AG04449 (cell line): Measurements from ENCODE around the gene PNLDC1.
"Not testable (repeated sequence)": the region's sequence is repeated elsewhere in the genome, so short reads cannot be mapped to it uniquely, and the experiment has no call there.

Experiments
- CTCF ChIA-PET: fragments of 350-600 bp; formaldehyde crosslinking; extraction: SDS; loops from one replicate; lab custom pipeline; 2021; ENCODE audit warnings: antibody characterized with exemption; lab: Yijun Ruan, JAX
- POLR2A ChIA-PET: fragments of 400-600, 350-600 bp; formaldehyde crosslinking; extraction: SDS; loops from one replicate; lab custom pipeline; 2020; ENCODE audit warnings: antibody characterized with exemption, inconsistent platforms; lab: Yijun Ruan, JAX
- DNase-seq: peaks from one replicate; pipeline ENCODE4 v3.0.0-alpha.2; 2010; ENCODE audit warnings: low read depth, low spot score
- H3K4me3 ChIP-seq: 2 replicates; pipeline ENCODE4 v1.5.1; 2011; ENCODE audit warnings: low read depth, mild to moderate bottlenecking, control low read depth, low read length
- CTCF ChIP-seq: IDR thresholded peaks from one replicate; pipeline ENCODE4 v1.5.1; 2011; ENCODE audit warnings: mild to moderate bottlenecking, moderate library complexity, low read length, control low read depth, inconsistent platforms; ENCODE audit not compliant: insufficient read depth; ENCODE audit errors: missing control alignments

PNLDC1 gene

GRCh38 chr6:159821726-159822125 is 21.6 kb downstream of the PNLDC1 start:
- TF ChIP-seq CTCF = no peak
- DNase-seq = no peak
- H3K4me3 ChIP-seq = no peak overlapping the region
- ChIA-PET POLR2A (no interaction called here), CTCF (interaction anchor here (1.0 kb wide), 1 partner anchor 16 kb away, joined by 3 read pairs; no protein-coding TSS in a partner anchor)

- DNase-seq = no peak
- ChIA-PET POLR2A (no interaction called here), CTCF (interaction anchor here (0.5 kb wide), 1 partner anchor 15 kb away, joined by 4 read pairs; no protein-coding TSS in a partner anchor)
- no peak overlapping the region for H3K4me3 ChIP-seq
- no peak for TF ChIP-seq CTCF
Observed at GRCh38 chr6:159823953-159824352, 23.9 kb downstream of the PNLDC1 start.

GRCh38 chr6:159824690-159825089 is 24.6 kb downstream of the PNLDC1 start:
- DNase-seq, POLR2A ChIA-PET, H3K4me3 ChIP-seq, CTCF ChIA-PET: not testable (repeated sequence)

- TF ChIP-seq CTCF = no peak
- H3K4me3 ChIP-seq = no peak overlapping the region
- ChIA-PET POLR2A (no interaction called here), CTCF (no interaction called here)
- no peak for DNase-seq
Observed at GRCh38 chr6:159826004-159826403, 25.9 kb downstream of the PNLDC1 start.

GRCh38 chr6:159826968-159827647 is 27.0 kb downstream of the PNLDC1 start:
- CTCF ChIA-PET = no interaction called here

GRCh38 chr6:159828074-159828473 is 28.0 kb downstream of the PNLDC1 start:
- ChIA-PET CTCF (interaction anchor here (1.2 kb wide), 1 partner anchor 13 kb away, joined by 3 read pairs; no protein-coding TSS in a partner anchor), POLR2A (no interaction called here)
- no peak overlapping the region for H3K4me3 ChIP-seq
- no peak for DNase-seq
- no peak for TF ChIP-seq CTCF

More at GRCh38 chr6:159826968-159827647, 27.0 kb downstream of the PNLDC1 start:
- no peak for TF ChIP-seq CTCF
- POLR2A ChIA-PET = no interaction called here
- no peak for DNase-seq
- no peak overlapping the region for H3K4me3 ChIP-seq

GRCh38 chr6:159829526-159829925 is 29.4 kb downstream of the PNLDC1 start:
- peak; percentile 10 for DNase-seq
- no peak overlapping the region for H3K4me3 ChIP-seq
- POLR2A ChIA-PET = interaction anchor here (0.7 to 1.1 kb wide), 2 partner anchors 40 to 124 kb away, joined by 3 to 4 read pairs; partner anchors contain the start of gene TCP1
- TF ChIP-seq CTCF = no peak
- CTCF ChIA-PET = interaction anchor here (1.2 to 1.3 kb wide), 2 partner anchors 14 to 22 kb away, joined by 3 to 4 read pairs; no protein-coding TSS in a partner anchor
